ENCODE data around the gene KCNQ1.

DNA sequence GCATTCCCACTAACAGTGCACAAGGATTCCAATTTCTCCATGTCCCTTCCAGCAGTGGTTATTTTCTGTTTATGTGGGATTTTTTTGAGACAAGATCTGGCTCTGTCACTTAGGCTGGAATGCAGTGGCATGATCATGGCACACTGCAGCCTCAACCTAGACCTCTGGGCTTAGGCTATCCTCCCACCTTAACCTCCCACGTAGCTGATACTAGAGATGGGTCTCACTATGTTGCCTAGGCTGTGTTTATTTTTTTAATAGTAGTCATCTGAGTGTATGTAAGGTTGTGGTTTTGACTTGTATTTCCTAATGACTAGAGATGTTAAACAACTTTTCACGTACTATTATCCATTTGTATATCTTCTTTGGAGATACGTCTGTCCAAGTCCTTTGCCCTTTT lies 180.4 kb downstream of the KCNQ1 start:
- TF ChIP-seq, protein P1, sequence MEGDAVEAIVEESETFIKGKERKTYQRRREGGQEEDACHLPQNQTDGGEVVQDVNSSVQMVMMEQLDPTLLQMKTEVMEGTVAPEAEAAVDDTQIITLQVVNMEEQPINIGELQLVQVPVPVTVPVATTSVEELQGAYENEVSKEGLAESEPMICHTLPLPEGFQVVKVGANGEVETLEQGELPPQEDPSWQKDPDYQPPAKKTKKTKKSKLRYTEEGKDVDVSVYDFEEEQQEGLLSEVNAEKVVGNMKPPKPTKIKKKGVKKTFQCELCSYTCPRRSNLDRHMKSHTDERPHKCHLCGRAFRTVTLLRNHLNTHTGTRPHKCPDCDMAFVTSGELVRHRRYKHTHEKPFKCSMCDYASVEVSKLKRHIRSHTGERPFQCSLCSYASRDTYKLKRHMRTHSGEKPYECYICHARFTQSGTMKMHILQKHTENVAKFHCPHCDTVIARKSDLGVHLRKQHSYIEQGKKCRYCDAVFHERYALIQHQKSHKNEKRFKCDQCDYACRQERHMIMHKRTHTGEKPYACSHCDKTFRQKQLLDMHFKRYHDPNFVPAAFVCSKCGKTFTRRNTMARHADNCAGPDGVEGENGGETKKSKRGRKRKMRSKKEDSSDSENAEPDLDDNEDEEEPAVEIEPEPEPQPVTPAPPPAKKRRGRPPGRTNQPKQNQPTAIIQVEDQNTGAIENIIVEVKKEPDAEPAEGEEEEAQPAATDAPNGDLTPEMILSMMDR (conservative IDR thresholded peaks at IDR 0.05), result no peak
- no peak for TF ChIP-seq EZH2 (IDR thresholded peaks at IDR 0.05; ENCODE audit: low read depth)
